ENCODE measurements around the gene PLEKHN1.

DNA sequence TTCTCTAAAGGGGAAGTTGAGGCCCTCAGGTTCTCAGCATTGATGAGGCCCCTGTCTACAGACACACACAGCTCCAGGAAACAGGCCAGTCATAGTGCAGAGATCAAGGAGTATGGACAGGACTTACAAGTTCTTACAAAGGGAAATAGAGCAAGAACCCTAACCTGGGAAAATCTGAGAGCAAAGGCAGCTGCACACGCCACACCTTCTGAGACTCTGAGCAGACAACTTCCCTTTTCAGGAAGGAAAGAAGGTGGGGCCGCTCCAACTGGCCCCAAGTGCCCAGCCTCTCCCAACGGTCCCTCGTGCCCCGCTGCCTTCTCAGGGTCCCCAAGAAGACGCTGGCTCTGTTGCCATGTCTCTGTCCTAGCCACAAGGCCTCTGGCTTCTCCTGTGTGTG lies 10.8 kb upstream of the PLEKHN1 start:
- TF ChIP-seq, protein P1, sequence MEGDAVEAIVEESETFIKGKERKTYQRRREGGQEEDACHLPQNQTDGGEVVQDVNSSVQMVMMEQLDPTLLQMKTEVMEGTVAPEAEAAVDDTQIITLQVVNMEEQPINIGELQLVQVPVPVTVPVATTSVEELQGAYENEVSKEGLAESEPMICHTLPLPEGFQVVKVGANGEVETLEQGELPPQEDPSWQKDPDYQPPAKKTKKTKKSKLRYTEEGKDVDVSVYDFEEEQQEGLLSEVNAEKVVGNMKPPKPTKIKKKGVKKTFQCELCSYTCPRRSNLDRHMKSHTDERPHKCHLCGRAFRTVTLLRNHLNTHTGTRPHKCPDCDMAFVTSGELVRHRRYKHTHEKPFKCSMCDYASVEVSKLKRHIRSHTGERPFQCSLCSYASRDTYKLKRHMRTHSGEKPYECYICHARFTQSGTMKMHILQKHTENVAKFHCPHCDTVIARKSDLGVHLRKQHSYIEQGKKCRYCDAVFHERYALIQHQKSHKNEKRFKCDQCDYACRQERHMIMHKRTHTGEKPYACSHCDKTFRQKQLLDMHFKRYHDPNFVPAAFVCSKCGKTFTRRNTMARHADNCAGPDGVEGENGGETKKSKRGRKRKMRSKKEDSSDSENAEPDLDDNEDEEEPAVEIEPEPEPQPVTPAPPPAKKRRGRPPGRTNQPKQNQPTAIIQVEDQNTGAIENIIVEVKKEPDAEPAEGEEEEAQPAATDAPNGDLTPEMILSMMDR (conservative IDR thresholded peaks at IDR 0.05 in 1 of 2, IDR thresholded peaks at IDR 0.05 in 1 of 2; ENCODE audit: extremely low read depth in 1 of 2, insufficient read depth in 1 of 2, low read depth in 1 of 2, low read length in 2 of 2), result no peak
- TF ChIP-seq EZH2 (IDR thresholded peaks at IDR 0.05; ENCODE audit: borderline replicate concordance, low read length), result no peak

Measured in mammary epithelial cell (primary cell).